Activated CD4-positive, alpha-beta T cell treated with anti-CD3 and anti-CD28 coated beads, Interleukin-2, amount 10 ng/mL, durations not matched to agents 7 days and 5 days (primary cell): ENCODE results near the gene ILF3. TPM values are rescaled to one million over a fixed set of nuclear protein-coding genes. Genes with fewer than 3 reads are reported as not detected.
"Not testable (repeated sequence)": the region's sequence is repeated elsewhere in the genome, so short reads cannot be mapped to it uniquely, and the experiment has no call there.

ENCODE experiments used
- CTCF ChIA-PET: fragments of 350-600 bp; sonication (Branson Sonifier 250); formaldehyde crosslinking; loops from one replicate; lab custom pipeline; 2021; ENCODE audit warnings: antibody characterized with exemption; lab: Charles Lee
- POLR2A ChIA-PET: fragments of 350-600 bp; sonication (Branson Sonifier 250); formaldehyde crosslinking; loops from one replicate; lab custom pipeline; 2021; ENCODE audit warnings: antibody characterized with exemption; lab: Charles Lee
- DNase-seq: peaks from one replicate; pipeline ENCODE4 v3.0.0-alpha.2; 2020
- H3K27ac Mint-ChIP-seq: one replicate; pipeline ENCODE4 v1.8.0; 2021; ENCODE audit warnings: mild to moderate bottlenecking, moderate library complexity, mixed read lengths
- H3K27me3 Mint-ChIP-seq: one replicate; pipeline ENCODE4 v1.8.0; 2021; ENCODE audit warnings: mixed read lengths
- H3K36me3 Mint-ChIP-seq: one replicate; pipeline ENCODE4 v1.8.0; 2021; ENCODE audit warnings: low read depth, mixed read lengths
- H3K4me1 Mint-ChIP-seq: one replicate; pipeline ENCODE4 v1.8.0; 2021; ENCODE audit warnings: mixed read lengths
- H3K4me3 Mint-ChIP-seq: one replicate; pipeline ENCODE4 v1.8.0; 2021; ENCODE audit warnings: mild to moderate bottlenecking, moderate library complexity, mixed read lengths
- H3K9me3 Mint-ChIP-seq: one replicate; pipeline ENCODE4 v1.8.0; 2021; ENCODE audit warnings: mixed read lengths
- total RNA-seq, 2 experiments: library from RNA; stranded (reverse); gene quantifications; one replicate each; pipeline ENCODE4 v1.2.3, GENCODE V29; 2021

ILF3 gene
- total RNA-seq, 2 experiments from 2014 or later: 385 to 389 TPM

GRCh38 chr19:10644260-10645007 lies 9.7 kb upstream of the ILF3 start:
- ChIA-PET POLR2A (interaction anchor here (0.5 to 0.7 kb wide), 2 partner anchors 220 to 620 kb away, joined by 3 read pairs; no protein-coding TSS in a partner anchor), CTCF (interaction anchor here (0.5 to 9.0 kb wide), 32 partner anchors 9 to 476 kb away, joined by 3 to 100 read pairs (median 4); partner anchors contain the start of genes CDC37 and DNM2)
- DNase-seq: peak; percentile 87
- Mint-ChIP-seq H3K9me3 (no peaks in the 10 kb centered on the region), H3K4me1 (peaks cover 25% of the 10 kb centered on the region), H3K27ac (no peak overlapping the region), H3K36me3 (peaks cover 15% of the 10 kb centered on the region), H3K4me3 (no peak overlapping the region), H3K27me3 (no peaks in the 10 kb centered on the region)

- DNase-seq: no peak
- ChIA-PET CTCF (interaction anchor here (0.6 to 9.0 kb wide), 7 partner anchors 43 to 497 kb away, joined by 3 to 100 read pairs (median 3); partner anchors contain the start of gene DNM2), POLR2A (interaction anchor here (0.7 kb wide), 1 partner anchor 113 kb away, joined by 3 read pairs; no protein-coding TSS in a partner anchor)
- no peaks in the 10 kb centered on the region for H3K9me3 Mint-ChIP-seq
- no peaks in the 10 kb centered on the region for H3K27me3 Mint-ChIP-seq
- peaks cover 27% of the 10 kb centered on the region for H3K4me1 Mint-ChIP-seq
- peaks cover 13% of the 10 kb centered on the region for H3K36me3 Mint-ChIP-seq
- H3K4me3 Mint-ChIP-seq: no peak overlapping the region
- H3K27ac Mint-ChIP-seq: no peak overlapping the region
These were observed 7.5 kb upstream of the ILF3 start for GRCh38 chr19:10646456-10647159.

DNA sequence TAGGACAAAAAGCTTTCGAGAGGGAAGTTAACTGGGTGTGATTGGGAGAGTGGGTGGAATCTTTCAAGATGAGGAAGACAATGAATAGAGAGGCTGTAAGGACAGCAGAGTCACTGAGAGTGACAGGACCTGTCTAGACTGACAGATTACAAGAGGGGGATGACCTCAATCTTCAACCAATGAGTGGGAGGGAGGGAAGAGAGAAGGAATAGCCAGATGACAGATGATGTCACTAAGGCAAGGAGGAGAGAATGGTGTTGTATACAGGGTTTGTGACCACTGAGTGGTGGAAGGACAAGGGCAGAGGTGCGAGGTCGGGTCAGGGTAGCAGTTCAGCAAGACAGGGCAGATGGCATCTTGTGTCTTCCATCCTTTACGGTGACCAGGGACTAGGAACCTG lies 5.8 kb upstream of the ILF3 start:
- Mint-ChIP-seq H3K9me3 (no peaks in the 10 kb centered on the region), H3K4me1 (peaks cover 26% of the 10 kb centered on the region), H3K27me3 (no peaks in the 10 kb centered on the region), H3K36me3 (peaks cover 11% of the 10 kb centered on the region), H3K4me3 (no peak overlapping the region), H3K27ac (no peak overlapping the region)
- ChIA-PET POLR2A (no interaction called here), CTCF (interaction anchor here (0.5 to 9.0 kb wide), 4 partner anchors 56 to 258 kb away, joined by 3 to 100 read pairs (median 4); no protein-coding TSS in a partner anchor)
- no peak for DNase-seq

- ChIA-PET POLR2A (no interaction called here), CTCF (interaction anchor here (0.5 to 1.7 kb wide), 6 partner anchors 50 to 571 kb away, joined by 3 to 19 read pairs (median 4); no protein-coding TSS in a partner anchor)
- no peaks in the 10 kb centered on the region for H3K9me3 Mint-ChIP-seq
- H3K4me3 Mint-ChIP-seq: peak overlapping the region; percentile 59
- H3K27ac Mint-ChIP-seq: peak overlapping the region; percentile 81
- peaks cover 22% of the 10 kb centered on the region for H3K36me3 Mint-ChIP-seq
- H3K4me1 Mint-ChIP-seq: peaks cover 31% of the 10 kb centered on the region
- no peaks in the 10 kb centered on the region for H3K27me3 Mint-ChIP-seq
- DNase-seq: no peak
These were observed 2.3 kb upstream of the ILF3 start for GRCh38 chr19:10651851-10652250.

DNA sequence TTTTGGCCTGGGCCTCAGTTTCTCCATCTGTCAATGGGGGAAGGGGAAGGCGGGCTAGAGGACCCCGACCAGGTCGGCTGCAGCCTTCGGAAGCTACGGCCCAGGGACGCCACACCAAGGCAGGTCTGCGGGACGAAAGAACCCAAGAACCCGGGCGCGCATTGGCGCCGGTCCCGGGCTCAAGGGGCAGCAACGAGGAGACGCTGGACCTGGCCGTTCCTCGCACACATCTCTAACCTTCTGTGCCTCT lies 739 bp upstream of the ILF3 start:
- H3K4me3 Mint-ChIP-seq: peak overlapping the region; percentile 86
- CTCF ChIA-PET: interaction anchor here (1.4 to 1.6 kb wide), 2 partner anchors 9 to 86 kb away, joined by 5 to 10 read pairs; no protein-coding TSS in a partner anchor
- no peaks in the 10 kb centered on the region for H3K9me3 Mint-ChIP-seq
- no peak for DNase-seq
- H3K36me3 Mint-ChIP-seq: peaks cover 29% of the 10 kb centered on the region
- peak overlapping the region; percentile 99 for H3K27ac Mint-ChIP-seq
- H3K27me3 Mint-ChIP-seq: no peaks in the 10 kb centered on the region
- peaks cover 39% of the 10 kb centered on the region for H3K4me1 Mint-ChIP-seq
- POLR2A ChIA-PET: no interaction called here

DNA sequence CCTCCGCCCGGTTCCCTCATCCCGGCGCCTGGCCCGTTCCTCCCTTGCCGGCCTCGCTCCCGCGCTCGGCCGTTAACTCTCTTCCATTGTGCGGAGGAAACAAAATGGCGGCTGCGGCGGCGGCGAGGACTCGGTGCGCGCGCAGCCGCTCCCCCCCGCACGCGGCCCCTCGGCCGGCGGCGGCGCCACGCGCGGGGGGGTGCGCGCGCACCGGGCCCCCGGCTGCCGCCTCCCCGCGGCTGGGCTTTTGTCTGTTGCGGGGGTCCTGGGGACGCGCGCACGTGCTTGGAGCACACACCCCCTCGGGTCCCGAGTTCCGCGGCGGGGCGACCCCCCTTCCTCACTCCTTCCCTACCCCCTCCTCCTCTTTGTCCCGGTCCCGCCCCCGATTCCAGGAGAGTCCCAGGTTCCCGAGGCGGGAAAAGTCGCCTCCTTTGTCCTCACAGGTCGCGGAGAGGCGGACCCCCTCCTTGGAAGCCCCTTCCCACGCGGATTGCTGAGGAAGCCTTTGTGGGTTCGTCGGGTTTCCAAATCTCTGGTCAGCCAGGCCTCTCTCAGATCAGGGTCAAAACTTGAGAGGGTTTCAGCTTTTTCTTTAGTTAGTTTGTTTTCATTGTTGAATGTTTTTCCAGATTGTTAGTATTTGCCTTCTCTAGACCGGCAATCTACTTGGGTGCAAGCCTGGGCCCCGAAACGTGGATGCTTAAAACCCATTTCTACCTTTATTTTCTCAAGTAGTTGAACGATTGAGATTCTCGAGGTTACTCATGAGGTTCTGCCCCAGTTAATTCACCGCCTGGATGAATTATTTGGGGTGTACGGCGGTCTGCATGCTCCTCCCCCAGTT lies 687 bp downstream of the ILF3 start:
- Mint-ChIP-seq H3K27ac (peak overlapping the region; percentile 99), H3K4me3 (peak overlapping the region; percentile 86), H3K36me3 (peaks cover 35% of the 10 kb centered on the region), H3K27me3 (no peaks in the 10 kb centered on the region), H3K9me3 (no peaks in the 10 kb centered on the region), H3K4me1 (peaks cover 49% of the 10 kb centered on the region)
- CTCF ChIA-PET: interaction anchor here (1.1 kb wide), 1 partner anchor 50 kb away, joined by 3 read pairs; no protein-coding TSS in a partner anchor
- peak; percentile 63 for DNase-seq
- POLR2A ChIA-PET: no interaction called here

GRCh38 chr19:10655457-10656312 lies 1.5 kb downstream of the ILF3 start:
- POLR2A ChIA-PET: interaction anchor here (0.5 to 1.0 kb wide), 2 partner anchors 12 to 44 kb away, joined by 3 read pairs; no protein-coding TSS in a partner anchor
- Mint-ChIP-seq H3K27me3 (no peaks in the 10 kb centered on the region), H3K4me3 (peak overlapping the region; percentile 86), H3K4me1 (peaks cover 53% of the 10 kb centered on the region), H3K27ac (peak overlapping the region; percentile 92), H3K9me3 (no peaks in the 10 kb centered on the region), H3K36me3 (peaks cover 40% of the 10 kb centered on the region)
- CTCF ChIA-PET: interaction anchor here (1.1 to 1.2 kb wide), 2 partner anchors 49 to 74 kb away, joined by 3 to 6 read pairs; no protein-coding TSS in a partner anchor
- DNase-seq: no peak

DNA sequence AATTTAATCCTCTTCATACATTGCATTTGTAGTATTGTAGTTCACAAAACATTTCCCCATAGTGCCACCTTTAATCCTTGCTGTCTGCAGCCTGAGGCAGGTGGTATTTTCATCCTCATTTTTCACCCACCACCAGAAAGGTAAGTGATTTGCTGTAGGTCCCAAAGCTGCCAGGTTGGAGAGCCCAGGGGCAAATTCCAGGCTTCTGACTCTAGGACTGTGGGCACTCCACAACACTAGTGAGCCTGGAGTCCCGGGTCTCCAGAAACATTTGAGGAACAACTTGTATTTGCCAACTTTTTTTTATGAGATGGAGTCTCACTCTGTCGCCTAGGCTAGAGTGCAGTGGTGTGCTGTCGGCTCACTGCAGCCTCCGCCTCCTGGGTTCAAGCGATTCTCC lies 6.2 kb downstream of the ILF3 start:
- ChIA-PET POLR2A (no interaction called here), CTCF (interaction anchor here (1.7 kb wide), 1 partner anchor 39 kb away, joined by 6 read pairs; no protein-coding TSS in a partner anchor)

DNA sequence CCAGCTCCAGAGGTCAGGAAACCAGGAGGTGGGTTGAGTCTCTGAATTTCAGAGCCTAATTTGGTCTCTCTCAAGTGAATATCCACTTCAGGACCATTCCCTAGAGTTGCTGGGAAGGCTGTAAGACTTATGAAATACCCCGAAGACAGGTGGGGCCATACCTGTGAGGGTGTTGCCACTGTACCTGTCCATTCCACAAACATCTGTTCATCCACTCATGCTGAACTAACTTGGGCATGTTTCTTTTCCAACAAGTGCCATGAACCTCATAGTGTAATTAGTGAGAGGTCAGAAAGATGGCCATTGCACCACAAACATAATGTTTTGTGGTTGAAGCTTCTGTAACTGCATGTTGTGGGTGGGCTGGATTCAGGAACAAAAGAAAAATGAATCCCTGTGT lies 7.8 kb downstream of the ILF3 start:
- Mint-ChIP-seq H3K4me3 (no peak overlapping the region), H3K36me3 (peaks cover 27% of the 10 kb centered on the region), H3K27me3 (no peaks in the 10 kb centered on the region), H3K27ac (no peak overlapping the region), H3K4me1 (peaks cover 46% of the 10 kb centered on the region), H3K9me3 (no peaks in the 10 kb centered on the region)
- POLR2A ChIA-PET: no interaction called here
- CTCF ChIA-PET: interaction anchor here (1.2 to 1.7 kb wide), 3 partner anchors 17 to 201 kb away, joined by 3 to 6 read pairs (median 3); no protein-coding TSS in a partner anchor
- DNase-seq: no peak

More for the DNA sequence above, 6.2 kb downstream of the ILF3 start:
- H3K4me1 Mint-ChIP-seq: peaks cover 55% of the 10 kb centered on the region
- H3K4me3 Mint-ChIP-seq: no peak overlapping the region
- H3K27ac Mint-ChIP-seq: no peak overlapping the region
- H3K9me3 Mint-ChIP-seq: no peaks in the 10 kb centered on the region
- DNase-seq: no peak
- H3K27me3 Mint-ChIP-seq: no peaks in the 10 kb centered on the region
- peaks cover 40% of the 10 kb centered on the region for H3K36me3 Mint-ChIP-seq

- Mint-ChIP-seq H3K27ac (no peak overlapping the region), H3K9me3 (no peaks in the 10 kb centered on the region), H3K4me1 (peaks cover 41% of the 10 kb centered on the region), H3K27me3 (no peaks in the 10 kb centered on the region), H3K4me3 (no peak overlapping the region), H3K36me3 (peaks cover 24% of the 10 kb centered on the region)
- ChIA-PET CTCF (interaction anchor here (0.9 to 1.7 kb wide), 3 partner anchors 17 to 55 kb away, joined by 3 to 6 read pairs (median 3); partner anchors contain the start of gene DNM2), POLR2A (interaction anchor here (0.7 kb wide), 1 partner anchor 137 kb away, joined by 3 read pairs; no protein-coding TSS in a partner anchor)
- no peak for DNase-seq
These were observed 8.5 kb downstream of the ILF3 start for GRCh38 chr19:10662384-10663251.

DNA sequence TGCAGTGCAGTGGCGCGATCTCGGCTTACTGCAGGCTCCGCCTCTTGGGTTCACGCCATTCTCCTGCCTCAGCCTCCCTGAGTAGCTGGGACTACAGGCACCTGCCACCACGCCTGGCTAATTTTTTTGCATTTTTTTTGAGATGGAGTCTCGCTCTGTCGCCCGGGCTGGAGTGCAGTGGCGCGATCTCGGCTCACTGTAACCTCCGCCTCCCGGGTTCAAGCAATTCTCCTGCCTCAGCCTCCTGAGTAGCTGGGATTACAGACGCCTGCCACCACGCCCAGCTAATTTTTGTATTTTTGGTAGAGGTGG lies 9.1 kb downstream of the ILF3 start:
- H3K27ac Mint-ChIP-seq, H3K4me3 Mint-ChIP-seq, POLR2A ChIA-PET, H3K27me3 Mint-ChIP-seq, H3K9me3 Mint-ChIP-seq, DNase-seq: not testable (repeated sequence)
- Mint-ChIP-seq H3K4me1 (peaks cover 45% of the 10 kb centered on the region), H3K36me3 (peaks cover 27% of the 10 kb centered on the region)
- CTCF ChIA-PET: interaction anchor here (0.9 kb wide), 1 partner anchor 55 kb away, joined by 3 read pairs; the partner anchor contains the start of gene DNM2
